ENCODE data around the gene LETMD1. TPM values are rescaled to one million over a fixed set of nuclear protein-coding genes. Genes with fewer than 3 reads are reported as not detected.

The LETMD1 gene
- total RNA-seq, 1 donor from 2014 or later, result 77.0 TPM

DNA sequence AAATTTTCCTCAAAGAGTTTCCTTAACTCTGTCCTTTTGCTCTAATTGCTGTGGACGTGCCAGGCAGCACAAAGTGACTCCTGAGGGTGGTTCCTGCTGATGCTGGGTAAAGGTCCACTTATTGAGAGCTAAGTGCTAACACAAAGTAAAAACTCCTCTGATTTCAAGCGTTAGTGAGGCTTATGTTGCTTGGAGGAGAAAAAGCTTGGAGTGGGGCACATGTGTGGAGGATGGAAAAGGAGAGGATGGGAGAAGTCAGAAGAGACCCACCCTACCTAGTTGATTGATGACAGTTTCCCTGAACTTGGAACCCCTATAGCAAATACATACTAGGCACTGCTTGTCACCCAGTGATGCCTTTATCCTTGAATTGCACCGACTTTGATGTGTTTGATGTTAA lies 11.8 kb upstream of the LETMD1 start:
- TF ChIP-seq, protein P1, sequence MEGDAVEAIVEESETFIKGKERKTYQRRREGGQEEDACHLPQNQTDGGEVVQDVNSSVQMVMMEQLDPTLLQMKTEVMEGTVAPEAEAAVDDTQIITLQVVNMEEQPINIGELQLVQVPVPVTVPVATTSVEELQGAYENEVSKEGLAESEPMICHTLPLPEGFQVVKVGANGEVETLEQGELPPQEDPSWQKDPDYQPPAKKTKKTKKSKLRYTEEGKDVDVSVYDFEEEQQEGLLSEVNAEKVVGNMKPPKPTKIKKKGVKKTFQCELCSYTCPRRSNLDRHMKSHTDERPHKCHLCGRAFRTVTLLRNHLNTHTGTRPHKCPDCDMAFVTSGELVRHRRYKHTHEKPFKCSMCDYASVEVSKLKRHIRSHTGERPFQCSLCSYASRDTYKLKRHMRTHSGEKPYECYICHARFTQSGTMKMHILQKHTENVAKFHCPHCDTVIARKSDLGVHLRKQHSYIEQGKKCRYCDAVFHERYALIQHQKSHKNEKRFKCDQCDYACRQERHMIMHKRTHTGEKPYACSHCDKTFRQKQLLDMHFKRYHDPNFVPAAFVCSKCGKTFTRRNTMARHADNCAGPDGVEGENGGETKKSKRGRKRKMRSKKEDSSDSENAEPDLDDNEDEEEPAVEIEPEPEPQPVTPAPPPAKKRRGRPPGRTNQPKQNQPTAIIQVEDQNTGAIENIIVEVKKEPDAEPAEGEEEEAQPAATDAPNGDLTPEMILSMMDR (IDR thresholded peaks at IDR 0.05; ENCODE audit: unreplicated experiment), result no peak
- no peaks in the 10 kb centered on the region for H3K27me3 Mint-ChIP-seq (ENCODE audit: low read depth)
- H3K4me1 Mint-ChIP-seq, result no peaks in the 10 kb centered on the region
- no peaks in the 10 kb centered on the region for H3K9me3 Mint-ChIP-seq
- H3K27ac Mint-ChIP-seq, result no peak overlapping the region
- no peaks in the 10 kb centered on the region for H3K36me3 Mint-ChIP-seq
- DNase-seq (ENCODE audit: low spot score in 2 of 2, unreplicated experiment in 2 of 2), result no peak
- H3K4me3 Mint-ChIP-seq, result no peak overlapping the region

DNA sequence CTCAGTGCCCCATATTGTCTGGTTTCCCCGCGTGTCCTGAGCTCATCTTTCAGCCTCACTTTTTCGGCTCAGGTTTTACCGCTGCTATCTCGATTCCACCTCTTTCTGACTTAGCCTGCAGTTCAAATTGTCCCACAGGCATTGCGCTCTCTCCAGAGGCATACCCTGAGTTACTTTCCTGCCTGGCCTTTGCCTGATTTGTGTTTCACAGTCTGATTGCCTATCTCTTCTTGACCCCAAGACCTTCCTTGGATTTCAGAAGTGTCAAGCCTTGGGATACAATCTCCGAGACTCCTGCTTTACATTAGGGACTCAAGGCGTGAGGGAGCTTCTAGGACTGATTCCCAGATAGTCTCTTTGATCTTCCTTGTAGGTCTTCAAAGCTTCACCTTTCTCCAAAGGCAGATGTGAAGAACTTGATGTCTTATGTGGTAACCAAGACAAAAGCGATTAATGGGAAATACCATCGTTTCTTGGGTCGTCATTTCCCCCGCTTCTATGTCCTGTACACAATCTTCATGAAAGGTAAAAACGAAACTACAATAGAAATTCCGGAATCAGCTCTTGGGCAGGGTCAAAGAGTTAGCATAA lies 629 bp downstream of the LETMD1 start:
- peaks cover 9% of the 10 kb centered on the region for H3K36me3 Mint-ChIP-seq
- H3K27me3 Mint-ChIP-seq (ENCODE audit: low read depth), result no peaks in the 10 kb centered on the region
- peak overlapping the region; percentile 93 for H3K4me3 Mint-ChIP-seq
- H3K27ac Mint-ChIP-seq, result peak overlapping the region; percentile 95
- TF ChIP-seq, protein P1 (IDR thresholded peaks at IDR 0.05; ENCODE audit: unreplicated experiment), result no peak
- H3K4me1 Mint-ChIP-seq, result peaks cover 15% of the 10 kb centered on the region
- DNase-seq (ENCODE audit: low spot score in 2 of 2, unreplicated experiment in 2 of 2), result no peak
- H3K9me3 Mint-ChIP-seq, result no peaks in the 10 kb centered on the region

- Mint-ChIP-seq H3K36me3 (peaks cover 15% of the 10 kb centered on the region), H3K4me1 (peaks cover 15% of the 10 kb centered on the region), H3K27ac (no peak overlapping the region), H3K4me3 (peak overlapping the region; percentile 93), H3K9me3 (no peaks in the 10 kb centered on the region), H3K27me3 (ENCODE audit: low read depth) (no peaks in the 10 kb centered on the region)
- TF ChIP-seq, protein P1 (IDR thresholded peaks at IDR 0.05; ENCODE audit: unreplicated experiment), result no peak
- no peak for DNase-seq (ENCODE audit: low spot score in 2 of 2, unreplicated experiment in 2 of 2)
These were observed 1.4 kb downstream of the LETMD1 start for GRCh38 chr12:51049525-51049924.

GRCh38 chr12:51051787-51052186 lies 3.7 kb downstream of the LETMD1 start:
- Mint-ChIP-seq H3K9me3 (no peaks in the 10 kb centered on the region), H3K27me3 (ENCODE audit: low read depth) (no peaks in the 10 kb centered on the region), H3K27ac (no peak overlapping the region), H3K36me3 (peaks cover 24% of the 10 kb centered on the region), H3K4me1 (peaks cover 15% of the 10 kb centered on the region), H3K4me3 (no peak overlapping the region)
- no peak for DNase-seq (ENCODE audit: low spot score in 2 of 2, unreplicated experiment in 2 of 2)
- TF ChIP-seq, protein P1 (IDR thresholded peaks at IDR 0.05; ENCODE audit: unreplicated experiment), result no peak

- H3K36me3 Mint-ChIP-seq, result peaks cover 35% of the 10 kb centered on the region
These were observed 6.9 kb downstream of the LETMD1 start for GRCh38 chr12:51055060-51055459.

More at GRCh38 chr12:51055060-51055459, 6.9 kb downstream of the LETMD1 start:
- Mint-ChIP-seq H3K27me3 (ENCODE audit: low read depth) (no peaks in the 10 kb centered on the region), H3K9me3 (no peaks in the 10 kb centered on the region), H3K4me1 (no peaks in the 10 kb centered on the region), H3K27ac (no peak overlapping the region), H3K4me3 (no peak overlapping the region)
- no peak for DNase-seq (ENCODE audit: low spot score in 2 of 2, unreplicated experiment in 2 of 2)
- TF ChIP-seq, protein P1 (IDR thresholded peaks at IDR 0.05; ENCODE audit: unreplicated experiment), result no peak
